ENCODE results near the gene UPK1A.

DNA sequence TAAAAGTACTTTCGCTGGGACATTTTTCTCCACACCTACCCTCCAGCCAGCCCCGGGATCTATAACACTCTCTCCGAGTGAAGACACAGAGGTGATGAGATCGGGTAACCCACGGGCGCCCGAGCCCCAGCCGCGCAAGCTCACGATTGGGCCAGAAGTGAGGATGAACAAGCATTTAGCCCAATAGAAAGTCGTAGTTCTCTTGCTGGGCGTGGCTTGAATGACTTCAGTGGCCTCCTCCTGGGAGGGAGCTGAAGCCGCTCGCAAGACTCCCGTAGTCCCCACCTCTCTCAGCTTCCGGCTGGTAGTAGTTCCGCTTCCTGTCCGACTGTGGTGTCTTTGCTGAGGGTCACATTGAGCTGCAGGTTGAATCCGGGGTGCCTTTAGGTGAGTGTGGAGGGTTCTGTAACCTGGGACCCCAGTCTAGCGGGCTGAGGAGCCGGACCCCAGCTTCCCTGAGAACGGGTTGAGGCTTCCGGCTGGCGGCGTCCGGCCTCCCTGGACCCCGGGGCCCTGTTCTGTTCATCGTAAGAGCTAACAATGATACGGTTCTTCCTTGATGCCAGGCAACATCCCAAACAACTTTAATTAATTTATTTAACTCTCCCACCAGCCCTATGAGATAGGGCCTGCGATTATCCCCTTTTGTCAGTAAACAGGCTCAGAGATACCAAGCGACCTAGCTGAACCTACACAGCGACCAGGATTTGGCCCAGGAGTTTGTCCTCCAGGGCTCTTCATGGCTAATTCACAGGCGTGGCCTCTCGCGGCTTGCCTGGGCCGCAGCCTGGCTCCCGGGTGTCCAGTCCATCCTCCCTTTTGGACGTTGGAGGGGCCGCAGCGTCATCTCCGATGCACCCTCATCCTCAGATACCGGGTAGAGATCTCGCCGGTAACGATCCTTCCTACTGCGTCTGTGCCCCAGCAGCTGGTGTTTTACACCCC, 18.0 kb upstream of the UPK1A start, which contains the start of gene COX6B1:
- TF ChIP-seq POLR2AphosphoS5 (IDR thresholded peaks at IDR 0.05; ENCODE audit: low read depth, low read length) (peak; percentile 99), TAF1 (IDR thresholded peaks at IDR 0.05; ENCODE audit: borderline replicate concordance, insufficient read depth, low read length) (peak; percentile 92)
- TF ChIP-seq, protein P1, sequence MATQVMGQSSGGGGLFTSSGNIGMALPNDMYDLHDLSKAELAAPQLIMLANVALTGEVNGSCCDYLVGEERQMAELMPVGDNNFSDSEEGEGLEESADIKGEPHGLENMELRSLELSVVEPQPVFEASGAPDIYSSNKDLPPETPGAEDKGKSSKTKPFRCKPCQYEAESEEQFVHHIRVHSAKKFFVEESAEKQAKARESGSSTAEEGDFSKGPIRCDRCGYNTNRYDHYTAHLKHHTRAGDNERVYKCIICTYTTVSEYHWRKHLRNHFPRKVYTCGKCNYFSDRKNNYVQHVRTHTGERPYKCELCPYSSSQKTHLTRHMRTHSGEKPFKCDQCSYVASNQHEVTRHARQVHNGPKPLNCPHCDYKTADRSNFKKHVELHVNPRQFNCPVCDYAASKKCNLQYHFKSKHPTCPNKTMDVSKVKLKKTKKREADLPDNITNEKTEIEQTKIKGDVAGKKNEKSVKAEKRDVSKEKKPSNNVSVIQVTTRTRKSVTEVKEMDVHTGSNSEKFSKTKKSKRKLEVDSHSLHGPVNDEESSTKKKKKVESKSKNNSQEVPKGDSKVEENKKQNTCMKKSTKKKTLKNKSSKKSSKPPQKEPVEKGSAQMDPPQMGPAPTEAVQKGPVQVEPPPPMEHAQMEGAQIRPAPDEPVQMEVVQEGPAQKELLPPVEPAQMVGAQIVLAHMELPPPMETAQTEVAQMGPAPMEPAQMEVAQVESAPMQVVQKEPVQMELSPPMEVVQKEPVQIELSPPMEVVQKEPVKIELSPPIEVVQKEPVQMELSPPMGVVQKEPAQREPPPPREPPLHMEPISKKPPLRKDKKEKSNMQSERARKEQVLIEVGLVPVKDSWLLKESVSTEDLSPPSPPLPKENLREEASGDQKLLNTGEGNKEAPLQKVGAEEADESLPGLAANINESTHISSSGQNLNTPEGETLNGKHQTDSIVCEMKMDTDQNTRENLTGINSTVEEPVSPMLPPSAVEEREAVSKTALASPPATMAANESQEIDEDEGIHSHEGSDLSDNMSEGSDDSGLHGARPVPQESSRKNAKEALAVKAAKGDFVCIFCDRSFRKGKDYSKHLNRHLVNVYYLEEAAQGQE (IDR thresholded peaks at IDR 0.05; ENCODE audit: insufficient read depth in 1 of 2, low read depth in 2 of 2, low read length in 2 of 2), result peak in 1 of 2 experiments; percentile 32; a peak in 1 of 4 replicates

Measured in PFSK-1 (cell line).